Progenitor cell of endocrine pancreas (in vitro differentiated cells): Measurements from ENCODE around the gene SP1. TPM values are rescaled to one million over a fixed set of nuclear protein-coding genes. Genes with fewer than 3 reads are reported as not detected.
A peak's percentile ranks its signal among the peaks of the same experiment; 100 is the strongest.

ENCODE experiments used
- DNase-seq: peaks from one replicate; pipeline ENCODE4 v3.0.0; 2021; ENCODE audit warnings: low spot score; ENCODE audit not compliant: unreplicated experiment
- H3K27ac Mint-ChIP-seq: 2 replicates; pipeline ENCODE4 v1.8.0; 2021; ENCODE audit warnings: mild to moderate bottlenecking, moderate library complexity, mixed read lengths
- H3K27me3 Mint-ChIP-seq: 2 replicates; pipeline ENCODE4 v1.8.0; 2021; ENCODE audit warnings: mixed read lengths
- H3K36me3 Mint-ChIP-seq: 2 replicates; pipeline ENCODE4 v1.8.0; 2022; ENCODE audit warnings: mixed read lengths; ENCODE audit not compliant: insufficient read depth
- H3K4me1 Mint-ChIP-seq: 2 replicates; pipeline ENCODE4 v1.8.0; 2021; ENCODE audit warnings: low read depth, mixed read lengths
- H3K4me3 Mint-ChIP-seq: 2 replicates; pipeline ENCODE4 v1.8.0; 2021; ENCODE audit warnings: low read depth, mild to moderate bottlenecking, moderate library complexity, mixed read lengths
- H3K9me3 Mint-ChIP-seq: 2 replicates; pipeline ENCODE4 v1.8.0; 2021; ENCODE audit warnings: low read depth, mixed read lengths
- CTCF ChIP-seq: fragments of 200-600 bp; sonication (generic); IDR thresholded peaks from one replicate; pipeline ENCODE4 v1.5.0; 2021; ENCODE audit warnings: antibody characterized with exemption, mild to moderate bottlenecking; ENCODE audit not compliant: unreplicated experiment
- total RNA-seq: library from RNA; stranded (reverse); gene quantifications from 2 replicates; pipeline ENCODE4 v1.2.1, GENCODE V29; 2021

Gene SP1
- total RNA-seq, 1 donor from 2014 or later: 90.5 TPM

GRCh38 chr12:53346491-53346890 is 33.5 kb upstream of the SP1 start:
- Mint-ChIP-seq H3K4me3 (no peak overlapping the region), H3K9me3 (no peaks in the 10 kb centered on the region), H3K4me1 (peaks cover 2% of the 10 kb centered on the region), H3K36me3 (no peaks in the 10 kb centered on the region), H3K27ac (no peak overlapping the region), H3K27me3 (peaks cover 17% of the 10 kb centered on the region)
- no peak for DNase-seq
- TF ChIP-seq CTCF: no peak

- H3K27ac Mint-ChIP-seq: no peak overlapping the region
- TF ChIP-seq CTCF: no peak
- peaks cover 14% of the 10 kb centered on the region for H3K27me3 Mint-ChIP-seq
- no peak for DNase-seq
- no peaks in the 10 kb centered on the region for H3K9me3 Mint-ChIP-seq
- H3K4me1 Mint-ChIP-seq: peaks cover 6% of the 10 kb centered on the region
- H3K4me3 Mint-ChIP-seq: no peak overlapping the region
- no peaks in the 10 kb centered on the region for H3K36me3 Mint-ChIP-seq
Observed at GRCh38 chr12:53347905-53348304, 32.1 kb upstream of the SP1 start.

GRCh38 chr12:53352331-53353256 is 27.4 kb upstream of the SP1 start:
- no peaks in the 10 kb centered on the region for H3K9me3 Mint-ChIP-seq
- TF ChIP-seq CTCF: peak; percentile 89
- H3K4me1 Mint-ChIP-seq: peaks cover 7% of the 10 kb centered on the region
- peak; percentile 75 for DNase-seq
- H3K27me3 Mint-ChIP-seq: no peaks in the 10 kb centered on the region
- no peaks in the 10 kb centered on the region for H3K36me3 Mint-ChIP-seq
- H3K4me3 Mint-ChIP-seq: no peak overlapping the region
- no peak overlapping the region for H3K27ac Mint-ChIP-seq

GRCh38 chr12:53353257-53353655 is 26.7 kb upstream of the SP1 start:
- DNase-seq: no peak
- Mint-ChIP-seq H3K36me3 (no peaks in the 10 kb centered on the region), H3K4me3 (no peak overlapping the region), H3K27me3 (no peaks in the 10 kb centered on the region), H3K9me3 (no peaks in the 10 kb centered on the region), H3K27ac (no peak overlapping the region), H3K4me1 (peaks cover 7% of the 10 kb centered on the region)
- no peak for TF ChIP-seq CTCF

GRCh38 chr12:53355121-53355520 is 24.9 kb upstream of the SP1 start:
- Mint-ChIP-seq H3K4me3 (no peak overlapping the region), H3K27ac (no peak overlapping the region), H3K4me1 (peaks cover 7% of the 10 kb centered on the region), H3K36me3 (no peaks in the 10 kb centered on the region), H3K9me3 (no peaks in the 10 kb centered on the region), H3K27me3 (no peaks in the 10 kb centered on the region)
- no peak for TF ChIP-seq CTCF
- no peak for DNase-seq
